HepG2 (cell line): Measurements from ENCODE around the gene ZER1. TPM values are rescaled to one million over a fixed set of nuclear protein-coding genes. Genes with fewer than 3 reads are reported as not detected.

Experiments
- AKAP8 ChIP-seq: sonication (generic); formaldehyde crosslinking; IDR thresholded peaks from 2 replicates; pipeline ENCODE4 v1.5.1; 2020; ENCODE audit warnings: mild to moderate bottlenecking, missing genetic modification reagents
- CBX1 ChIP-seq: IDR thresholded peaks from one replicate; pipeline ENCODE4 v1.6.1; 2016; ENCODE audit warnings: antibody characterized with exemption, low read depth
- EZH2 ChIP-seq: conservative IDR thresholded peaks from 2 replicates; pipeline ENCODE4 v1.6.1; 2012; ENCODE audit warnings: mild to moderate bottlenecking, low read depth, low read length, moderate library complexity
- GATAD1 ChIP-seq: IDR thresholded peaks from 2 replicates; pipeline ENCODE4 v1.6.1; 2016; ENCODE audit warnings: missing genetic modification reagents, missing compliant biosample characterization
- ISL2 ChIP-seq: sonication (generic); formaldehyde crosslinking; IDR thresholded peaks from 2 replicates; pipeline ENCODE4 v1.5.0; 2020; ENCODE audit warnings: missing genetic modification reagents
- NAIF1 ChIP-seq: sonication (generic); formaldehyde crosslinking; IDR thresholded peaks from 2 replicates; pipeline ENCODE4 v1.5.0; 2020; ENCODE audit warnings: mild to moderate bottlenecking, missing genetic modification reagents, borderline replicate concordance
- PHF8 ChIP-seq: sonication (generic); formaldehyde crosslinking; IDR thresholded peaks from 2 replicates; pipeline ENCODE4 v1.5.0; 2020; ENCODE audit warnings: missing genetic modification reagents
- REPIN1 ChIP-seq: sonication (generic); formaldehyde crosslinking; IDR thresholded peaks from 2 replicates; pipeline ENCODE4 v1.8.0; 2022; ENCODE audit warnings: missing genetic modification reagents, low read depth, mild to moderate bottlenecking, borderline replicate concordance
- SALL1 ChIP-seq: sonication (generic); formaldehyde crosslinking; IDR thresholded peaks from 2 replicates; pipeline ENCODE4 v1.8.0; 2022; ENCODE audit warnings: mild to moderate bottlenecking, missing genetic modification reagents
- SP4 ChIP-seq: sonication (generic); formaldehyde crosslinking; IDR thresholded peaks from 2 replicates; pipeline ENCODE4 v1.8.1; 2023; ENCODE audit warnings: mild to moderate bottlenecking, missing genetic modification reagents
- TBX2 ChIP-seq: sonication (generic); formaldehyde crosslinking; IDR thresholded peaks from 2 replicates; pipeline ENCODE4 v1.5.0; 2020; ENCODE audit warnings: missing genetic modification reagents, mild to moderate bottlenecking, borderline replicate concordance
- THAP11 ChIP-seq: IDR thresholded peaks from 2 replicates; pipeline ENCODE4 v1.6.1; 2016; ENCODE audit warnings: missing biosample characterization, missing genetic modification reagents
- XRCC5 ChIP-seq: fragments of 200-400 bp; formaldehyde crosslinking; optimal IDR thresholded peaks from 2 replicates; pipeline ENCODE3; 2017; ENCODE audit warnings: mild to moderate bottlenecking, low read length
- ZNF10 ChIP-seq: sonication (generic); formaldehyde crosslinking; IDR thresholded peaks from 2 replicates; pipeline ENCODE4 v1.4.0; 2020; ENCODE audit warnings: mild to moderate bottlenecking, low read depth, missing genetic modification reagents, borderline replicate concordance
- ZNF263 ChIP-seq: sonication (generic); formaldehyde crosslinking; IDR thresholded peaks from 2 replicates; pipeline ENCODE4 v1.4.0; 2020; ENCODE audit warnings: missing genetic modification reagents
- ZNF333 ChIP-seq: sonication (generic); formaldehyde crosslinking; IDR thresholded peaks from 2 replicates; pipeline ENCODE4 v1.4.0; 2020; ENCODE audit warnings: mild to moderate bottlenecking, missing genetic modification reagents, borderline replicate concordance
- ZNF34 ChIP-seq: sonication (generic); formaldehyde crosslinking; IDR thresholded peaks from 2 replicates; pipeline ENCODE4 v1.4.0; 2020; ENCODE audit warnings: mild to moderate bottlenecking, missing genetic modification reagents, borderline replicate concordance
- ZNF775 ChIP-seq: sonication (generic); formaldehyde crosslinking; IDR thresholded peaks from 2 replicates; pipeline ENCODE4 v1.4.0; 2020; ENCODE audit warnings: missing genetic modification reagents, mild to moderate bottlenecking, moderate library complexity, borderline replicate concordance
- ZNF776 ChIP-seq: sonication (generic); formaldehyde crosslinking; IDR thresholded peaks from 2 replicates; pipeline ENCODE4 v1.4.0; 2020; ENCODE audit warnings: mild to moderate bottlenecking, missing genetic modification reagents
- polyA plus RNA-seq, 8 experiments: library from polyadenylated mRNA; depleted of rRNA in 3 of 8; stranded (reverse) in 7 of 8; unstranded in 1 of 8; fragments of >200 nt; fragmentation: Illumina TruSeq in 4 of 8; extraction: Trizol in 4 of 8; gene quantifications; 2 replicates each; pipeline versions ENCODE4 v1.2.1 to v1.2.3, GENCODE V29; 2011 to 2016; ENCODE audit warnings: low read depth in 4 of 8, missing spikeins in 1 of 8, mixed read lengths in 1 of 8; ENCODE audit not compliant: insufficient read depth in 1 of 8
- total RNA-seq, 5 experiments: library from RNA; depleted of rRNA; stranded (reverse); fragments of >200 nt; fragmentation: Illumina TruSeq; extraction: Trizol; gene quantifications; 2 replicates each; pipeline ENCODE4 v1.2.3, GENCODE V29; 2016; ENCODE audit warnings: low read depth in 1 of 5
- TF ChIP-seq, protein P1 (sequence below): sonication (generic); formaldehyde crosslinking; IDR thresholded peaks from 2 replicates; pipeline ENCODE4 v1.4.0; 2020; ENCODE audit warnings: mild to moderate bottlenecking, missing genetic modification reagents, borderline replicate concordance
- TF ChIP-seq, protein P2 (sequence below): IDR thresholded peaks from 2 replicates; pipeline ENCODE4 v1.6.1; 2016; ENCODE audit warnings: control low read depth
- TF ChIP-seq, protein P3 (sequence below): sonication (generic); formaldehyde crosslinking; IDR thresholded peaks from 2 replicates; pipeline ENCODE4 v1.4.0; 2020; ENCODE audit warnings: mild to moderate bottlenecking, missing genetic modification reagents
- TF ChIP-seq, protein P4 (sequence below): sonication (generic); formaldehyde crosslinking; IDR thresholded peaks from 2 replicates; pipeline ENCODE4 v1.8.0; 2023; ENCODE audit warnings: mild to moderate bottlenecking, missing genetic modification reagents

ZER1 gene
- total and polyA plus RNA-seq, 2 of the 13 experiments (the other 11 are each of a cell fraction or from before 2014, with no cell fraction given), result 7.7 to 40.0 TPM

DNA sequence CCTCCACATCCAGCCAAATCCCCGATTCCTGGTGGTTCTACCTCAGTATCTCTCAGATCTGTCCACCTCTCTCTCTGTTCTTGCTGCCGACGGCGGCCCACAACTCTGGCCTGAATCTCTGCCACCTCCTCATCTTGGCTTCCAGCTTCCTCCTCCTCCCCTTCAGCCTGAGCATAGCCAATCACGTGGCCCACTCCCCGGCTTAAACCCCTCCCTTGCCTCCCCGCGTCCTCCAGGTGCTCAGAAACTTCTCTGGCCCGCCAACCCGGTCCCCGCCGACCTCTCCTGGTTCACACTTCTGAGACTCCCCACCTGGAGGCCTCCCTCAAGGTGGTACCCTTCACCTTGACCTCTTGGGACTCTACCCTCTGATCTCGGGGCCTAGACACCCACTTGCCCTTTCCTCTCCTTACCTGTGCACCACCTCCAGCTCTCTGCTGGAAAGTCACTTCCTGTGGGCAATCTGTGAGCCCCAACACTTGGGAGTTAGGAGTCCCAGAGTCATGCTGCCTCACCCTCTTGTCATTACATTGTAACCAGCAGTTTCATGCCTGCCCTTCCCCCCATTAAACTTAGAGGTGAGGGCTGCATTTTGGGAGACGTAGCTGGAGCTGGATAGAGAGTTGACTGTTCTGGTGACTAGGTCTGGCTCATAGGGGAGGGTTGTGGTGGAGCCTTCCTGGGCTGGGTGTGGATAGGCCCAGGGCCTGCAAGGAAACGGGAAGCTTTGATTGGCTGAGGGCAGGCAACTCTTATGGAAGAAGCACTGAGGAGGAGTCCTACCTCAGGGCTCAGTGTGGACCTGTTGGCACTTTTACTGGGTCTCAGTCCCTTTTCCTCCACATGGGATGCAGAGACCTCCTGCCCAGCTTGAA, 87.2 kb downstream of the ZER1 start (continued):
- TF ChIP-seq, protein P1, sequence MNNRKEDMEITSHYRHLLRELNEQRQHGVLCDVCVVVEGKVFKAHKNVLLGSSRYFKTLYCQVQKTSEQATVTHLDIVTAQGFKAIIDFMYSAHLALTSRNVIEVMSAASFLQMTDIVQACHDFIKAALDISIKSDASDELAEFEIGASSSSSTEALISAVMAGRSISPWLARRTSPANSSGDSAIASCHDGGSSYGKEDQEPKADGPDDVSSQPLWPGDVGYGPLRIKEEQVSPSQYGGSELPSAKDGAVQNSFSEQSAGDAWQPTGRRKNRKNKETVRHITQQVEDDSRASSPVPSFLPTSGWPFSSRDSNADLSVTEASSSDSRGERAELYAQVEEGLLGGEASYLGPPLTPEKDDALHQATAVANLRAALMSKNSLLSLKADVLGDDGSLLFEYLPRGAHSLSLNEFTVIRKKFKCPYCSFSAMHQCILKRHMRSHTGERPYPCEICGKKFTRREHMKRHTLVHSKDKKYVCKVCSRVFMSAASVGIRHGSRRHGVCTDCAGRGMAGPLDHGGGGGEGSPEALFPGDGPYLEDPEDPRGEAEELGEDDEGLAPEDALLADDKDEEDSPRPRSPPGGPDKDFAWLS (CRISPR knock-in tag), result peak; percentile 35; the same call in 1 of the 2 replicates
- TF ChIP-seq XRCC5, result peak; percentile 50
- TF ChIP-seq, protein P2, sequence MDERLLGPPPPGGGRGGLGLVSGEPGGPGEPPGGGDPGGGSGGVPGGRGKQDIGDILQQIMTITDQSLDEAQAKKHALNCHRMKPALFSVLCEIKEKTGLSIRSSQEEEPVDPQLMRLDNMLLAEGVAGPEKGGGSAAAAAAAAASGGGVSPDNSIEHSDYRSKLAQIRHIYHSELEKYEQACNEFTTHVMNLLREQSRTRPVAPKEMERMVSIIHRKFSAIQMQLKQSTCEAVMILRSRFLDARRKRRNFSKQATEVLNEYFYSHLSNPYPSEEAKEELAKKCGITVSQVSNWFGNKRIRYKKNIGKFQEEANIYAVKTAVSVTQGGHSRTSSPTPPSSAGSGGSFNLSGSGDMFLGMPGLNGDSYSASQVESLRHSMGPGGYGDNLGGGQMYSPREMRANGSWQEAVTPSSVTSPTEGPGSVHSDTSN, result no peak
- TF ChIP-seq SALL1 (CRISPR knock-in tag), result peak; percentile 9; the same call in 1 of the 2 replicates
- no peak for TF ChIP-seq EZH2
- no peak for TF ChIP-seq ZNF333 (CRISPR knock-in tag)
- TF ChIP-seq REPIN1 (CRISPR knock-in tag), result no peak
- TF ChIP-seq ZNF775 (CRISPR knock-in tag), result no peak; the same call in 1 of the 2 replicates
- TF ChIP-seq CBX1, result no peak
- TF ChIP-seq ZNF34, result 0 out of 2 replicates have a peak, but pooled peaks have one; percentile 12
- TF ChIP-seq, protein P3, sequence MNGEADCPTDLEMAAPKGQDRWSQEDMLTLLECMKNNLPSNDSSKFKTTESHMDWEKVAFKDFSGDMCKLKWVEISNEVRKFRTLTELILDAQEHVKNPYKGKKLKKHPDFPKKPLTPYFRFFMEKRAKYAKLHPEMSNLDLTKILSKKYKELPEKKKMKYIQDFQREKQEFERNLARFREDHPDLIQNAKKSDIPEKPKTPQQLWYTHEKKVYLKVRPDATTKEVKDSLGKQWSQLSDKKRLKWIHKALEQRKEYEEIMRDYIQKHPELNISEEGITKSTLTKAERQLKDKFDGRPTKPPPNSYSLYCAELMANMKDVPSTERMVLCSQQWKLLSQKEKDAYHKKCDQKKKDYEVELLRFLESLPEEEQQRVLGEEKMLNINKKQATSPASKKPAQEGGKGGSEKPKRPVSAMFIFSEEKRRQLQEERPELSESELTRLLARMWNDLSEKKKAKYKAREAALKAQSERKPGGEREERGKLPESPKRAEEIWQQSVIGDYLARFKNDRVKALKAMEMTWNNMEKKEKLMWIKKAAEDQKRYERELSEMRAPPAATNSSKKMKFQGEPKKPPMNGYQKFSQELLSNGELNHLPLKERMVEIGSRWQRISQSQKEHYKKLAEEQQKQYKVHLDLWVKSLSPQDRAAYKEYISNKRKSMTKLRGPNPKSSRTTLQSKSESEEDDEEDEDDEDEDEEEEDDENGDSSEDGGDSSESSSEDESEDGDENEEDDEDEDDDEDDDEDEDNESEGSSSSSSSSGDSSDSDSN (CRISPR knock-in tag), result 0 out of 2 replicates have a peak, but pooled peaks have one; percentile 20
- TF ChIP-seq ZNF263 (CRISPR knock-in tag), result peak; percentile 93
- TF ChIP-seq ZNF10 (CRISPR knock-in tag), result no peak
- 0 out of 2 replicates have a peak, but pooled peaks have one; percentile 49 for TF ChIP-seq SP4 (CRISPR knock-in tag)
- TF ChIP-seq, protein P4, sequence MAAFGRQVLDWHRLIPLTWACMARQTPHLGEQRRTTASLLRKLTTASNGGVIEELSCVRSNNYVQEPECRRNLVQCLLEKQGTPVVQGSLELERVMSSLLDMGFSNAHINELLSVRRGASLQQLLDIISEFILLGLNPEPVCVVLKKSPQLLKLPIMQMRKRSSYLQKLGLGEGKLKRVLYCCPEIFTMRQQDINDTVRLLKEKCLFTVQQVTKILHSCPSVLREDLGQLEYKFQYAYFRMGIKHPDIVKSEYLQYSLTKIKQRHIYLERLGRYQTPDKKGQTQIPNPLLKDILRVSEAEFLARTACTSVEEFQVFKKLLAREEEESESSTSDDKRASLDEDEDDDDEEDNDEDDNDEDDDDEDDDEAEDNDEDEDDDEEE, result no peak
- no peak for TF ChIP-seq ZNF776 (CRISPR knock-in tag)
- 0 out of 2 replicates have a peak, but pooled peaks have one; percentile 5 for TF ChIP-seq ISL2 (CRISPR knock-in tag)
- 0 out of 2 replicates have a peak, but pooled peaks have one; percentile 12 for TF ChIP-seq NAIF1 (CRISPR knock-in tag)
- peak; percentile 33; the same call in 1 of the 2 replicates for TF ChIP-seq THAP11
- peak; percentile 42; the same call in 1 of the 2 replicates for TF ChIP-seq GATAD1
- 0 out of 2 replicates have a peak, but pooled peaks have one; percentile 32 for TF ChIP-seq AKAP8 (CRISPR knock-in tag)
- peak; percentile 58 for TF ChIP-seq PHF8
- peak; percentile 71 for TF ChIP-seq TBX2 (CRISPR knock-in tag)
